ENCODE measurements around the gene SPHKAP. TPM values are rescaled to one million over a fixed set of nuclear protein-coding genes. Genes with fewer than 3 reads are reported as not detected.

Gene SPHKAP
- polyA plus RNA-seq, 1 of the 3 experiments (the other 2 are of a cell fraction), result not detected

DNA sequence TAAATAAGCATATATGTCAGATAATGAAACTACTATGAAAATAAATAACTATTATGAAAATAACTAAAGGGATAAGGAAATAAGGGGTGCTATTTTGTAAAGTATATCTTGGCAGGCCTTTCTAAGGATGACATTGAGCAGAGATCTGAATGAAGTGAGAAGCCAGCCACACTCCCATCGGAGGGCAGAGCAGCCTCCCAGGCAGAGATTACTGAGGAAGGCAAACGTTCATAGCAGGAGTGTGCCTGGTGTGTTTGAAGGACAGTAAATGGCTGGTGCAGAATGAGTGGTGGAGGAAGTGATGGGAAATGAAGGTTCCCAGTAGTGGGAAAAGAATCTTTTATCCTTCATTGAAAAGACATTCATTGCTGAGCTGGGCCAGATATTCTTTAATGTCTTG is 62.5 kb downstream of the SPHKAP start:
- H3K9me2 ChIP-seq, result no peaks in the 10 kb centered on the region
- ChIA-PET CTCF (no interaction called here), POLR2A (no interaction called here)
- H3K4me2 ChIP-seq, result no peak overlapping the region
- no peaks in the 10 kb centered on the region for H3F3A ChIP-seq (replicated peaks; ENCODE audit: insufficient read depth)
- no peaks in the 10 kb centered on the region for H3K36me3 ChIP-seq (replicated peaks in 1 of 2; ENCODE audit: control insufficient read depth in 1 of 2, insufficient read depth in 2 of 2, low read length in 1 of 2)
- H3K4me1 ChIP-seq (ENCODE audit: control insufficient read depth in 1 of 2, insufficient read depth in 2 of 2, low read depth in 1 of 2, low read length in 1 of 2), result no peaks in the 10 kb centered on the region
- H3K4me3 ChIP-seq (ENCODE audit: low read depth in 2 of 2, low read length in 1 of 2), result no peak overlapping the region
- DNase-seq, result no peak
- H3K27ac ChIP-seq (ENCODE audit: low read depth in 2 of 2, low read length in 1 of 2), result no peak overlapping the region
- H3K79me2 ChIP-seq (ENCODE audit: insufficient read depth), result no peaks in the 10 kb centered on the region
- no peaks in the 10 kb centered on the region for H4K20me1 ChIP-seq (ENCODE audit: insufficient read depth)
- H3K9ac ChIP-seq, result no peak overlapping the region
- H3K27me3 ChIP-seq (ENCODE audit: insufficient read depth), result no peaks in the 10 kb centered on the region
- no peak overlapping the region for H2AFZ ChIP-seq (ENCODE audit: low read depth)
- no peaks in the 10 kb centered on the region for H3K9me3 ChIP-seq
- TF ChIP-seq, protein P1, sequence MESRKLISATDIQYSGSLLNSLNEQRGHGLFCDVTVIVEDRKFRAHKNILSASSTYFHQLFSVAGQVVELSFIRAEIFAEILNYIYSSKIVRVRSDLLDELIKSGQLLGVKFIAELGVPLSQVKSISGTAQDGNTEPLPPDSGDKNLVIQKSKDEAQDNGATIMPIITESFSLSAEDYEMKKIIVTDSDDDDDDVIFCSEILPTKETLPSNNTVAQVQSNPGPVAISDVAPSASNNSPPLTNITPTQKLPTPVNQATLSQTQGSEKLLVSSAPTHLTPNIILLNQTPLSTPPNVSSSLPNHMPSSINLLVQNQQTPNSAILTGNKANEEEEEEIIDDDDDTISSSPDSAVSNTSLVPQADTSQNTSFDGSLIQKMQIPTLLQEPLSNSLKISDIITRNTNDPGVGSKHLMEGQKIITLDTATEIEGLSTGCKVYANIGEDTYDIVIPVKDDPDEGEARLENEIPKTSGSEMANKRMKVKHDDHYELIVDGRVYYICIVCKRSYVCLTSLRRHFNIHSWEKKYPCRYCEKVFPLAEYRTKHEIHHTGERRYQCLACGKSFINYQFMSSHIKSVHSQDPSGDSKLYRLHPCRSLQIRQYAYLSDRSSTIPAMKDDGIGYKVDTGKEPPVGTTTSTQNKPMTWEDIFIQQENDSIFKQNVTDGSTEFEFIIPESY (IDR thresholded peaks at IDR 0.05; ENCODE audit: borderline replicate concordance, low read depth), result no peak
- TF ChIP-seq RAD21 (IDR thresholded peaks at IDR 0.05; ENCODE audit: low read length), result no peak
- no peak for TF ChIP-seq FOXM1 (IDR thresholded peaks at IDR 0.05; ENCODE audit: low read depth)
- TF ChIP-seq, protein P2, sequence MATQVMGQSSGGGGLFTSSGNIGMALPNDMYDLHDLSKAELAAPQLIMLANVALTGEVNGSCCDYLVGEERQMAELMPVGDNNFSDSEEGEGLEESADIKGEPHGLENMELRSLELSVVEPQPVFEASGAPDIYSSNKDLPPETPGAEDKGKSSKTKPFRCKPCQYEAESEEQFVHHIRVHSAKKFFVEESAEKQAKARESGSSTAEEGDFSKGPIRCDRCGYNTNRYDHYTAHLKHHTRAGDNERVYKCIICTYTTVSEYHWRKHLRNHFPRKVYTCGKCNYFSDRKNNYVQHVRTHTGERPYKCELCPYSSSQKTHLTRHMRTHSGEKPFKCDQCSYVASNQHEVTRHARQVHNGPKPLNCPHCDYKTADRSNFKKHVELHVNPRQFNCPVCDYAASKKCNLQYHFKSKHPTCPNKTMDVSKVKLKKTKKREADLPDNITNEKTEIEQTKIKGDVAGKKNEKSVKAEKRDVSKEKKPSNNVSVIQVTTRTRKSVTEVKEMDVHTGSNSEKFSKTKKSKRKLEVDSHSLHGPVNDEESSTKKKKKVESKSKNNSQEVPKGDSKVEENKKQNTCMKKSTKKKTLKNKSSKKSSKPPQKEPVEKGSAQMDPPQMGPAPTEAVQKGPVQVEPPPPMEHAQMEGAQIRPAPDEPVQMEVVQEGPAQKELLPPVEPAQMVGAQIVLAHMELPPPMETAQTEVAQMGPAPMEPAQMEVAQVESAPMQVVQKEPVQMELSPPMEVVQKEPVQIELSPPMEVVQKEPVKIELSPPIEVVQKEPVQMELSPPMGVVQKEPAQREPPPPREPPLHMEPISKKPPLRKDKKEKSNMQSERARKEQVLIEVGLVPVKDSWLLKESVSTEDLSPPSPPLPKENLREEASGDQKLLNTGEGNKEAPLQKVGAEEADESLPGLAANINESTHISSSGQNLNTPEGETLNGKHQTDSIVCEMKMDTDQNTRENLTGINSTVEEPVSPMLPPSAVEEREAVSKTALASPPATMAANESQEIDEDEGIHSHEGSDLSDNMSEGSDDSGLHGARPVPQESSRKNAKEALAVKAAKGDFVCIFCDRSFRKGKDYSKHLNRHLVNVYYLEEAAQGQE (IDR thresholded peaks at IDR 0.05; ENCODE audit: low read depth, low read length), result no peak
- TF ChIP-seq, protein P3, sequence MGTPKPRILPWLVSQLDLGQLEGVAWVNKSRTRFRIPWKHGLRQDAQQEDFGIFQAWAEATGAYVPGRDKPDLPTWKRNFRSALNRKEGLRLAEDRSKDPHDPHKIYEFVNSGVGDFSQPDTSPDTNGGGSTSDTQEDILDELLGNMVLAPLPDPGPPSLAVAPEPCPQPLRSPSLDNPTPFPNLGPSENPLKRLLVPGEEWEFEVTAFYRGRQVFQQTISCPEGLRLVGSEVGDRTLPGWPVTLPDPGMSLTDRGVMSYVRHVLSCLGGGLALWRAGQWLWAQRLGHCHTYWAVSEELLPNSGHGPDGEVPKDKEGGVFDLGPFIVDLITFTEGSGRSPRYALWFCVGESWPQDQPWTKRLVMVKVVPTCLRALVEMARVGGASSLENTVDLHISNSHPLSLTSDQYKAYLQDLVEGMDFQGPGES (IDR thresholded peaks at IDR 0.05; ENCODE audit: low read depth, low read length), result no peak
- TF ChIP-seq EZH2phosphoT487 (IDR thresholded peaks at IDR 0.05; ENCODE audit: borderline replicate concordance, low read depth), result no peak
- TF ChIP-seq, protein P4, sequence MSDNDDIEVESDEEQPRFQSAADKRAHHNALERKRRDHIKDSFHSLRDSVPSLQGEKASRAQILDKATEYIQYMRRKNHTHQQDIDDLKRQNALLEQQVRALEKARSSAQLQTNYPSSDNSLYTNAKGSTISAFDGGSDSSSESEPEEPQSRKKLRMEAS (IDR thresholded peaks at IDR 0.05; ENCODE audit: low read depth), result no peak
- 0% methylated on average over 2 of the region's 2 CpGs for WGBS (ENCODE audit: low lambda C conversion rate)

DNA sequence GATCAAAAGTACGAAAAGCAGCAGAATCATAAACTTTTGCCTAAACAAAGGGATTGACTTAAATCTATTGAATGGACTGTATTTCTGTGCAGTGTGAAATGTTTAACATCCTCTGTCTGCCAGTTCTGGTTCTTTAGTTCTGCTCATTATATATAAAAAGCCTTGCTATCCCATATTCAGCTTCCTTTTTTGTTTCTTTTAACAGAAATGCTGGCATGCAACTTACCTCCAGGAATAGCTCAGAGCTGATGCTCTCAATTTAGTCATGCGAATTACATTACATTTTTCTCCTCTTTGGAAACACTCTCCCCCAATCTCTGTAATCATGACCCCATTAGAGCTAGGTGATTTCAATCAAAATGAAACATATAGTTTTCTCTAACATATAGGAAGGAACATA is 73.6 kb downstream of the SPHKAP start:
- no peak overlapping the region for H2AFZ ChIP-seq (ENCODE audit: low read depth)
- WGBS (ENCODE audit: low lambda C conversion rate), result 10% methylated on average over 2 of the region's 2 CpGs
- POLR2A ChIA-PET, result no interaction called here

More for the DNA sequence above, 73.6 kb downstream of the SPHKAP start:
- Histone ChIP-seq H4K20me1 (ENCODE audit: insufficient read depth) (no peaks in the 10 kb centered on the region), H3K4me3 (ENCODE audit: low read depth in 2 of 2, low read length in 1 of 2) (no peak overlapping the region), H3K27me3 (ENCODE audit: insufficient read depth) (no peaks in the 10 kb centered on the region; the same call in 1 of the 2 replicates), H3K9me3 (no peaks in the 10 kb centered on the region), H3K4me1 (ENCODE audit: control insufficient read depth in 1 of 2, insufficient read depth in 2 of 2, low read depth in 1 of 2, low read length in 1 of 2) (no peaks in the 10 kb centered on the region), H3K4me2 (no peak overlapping the region), H3K9me2 (no peaks in the 10 kb centered on the region), H3K79me2 (ENCODE audit: insufficient read depth) (no peaks in the 10 kb centered on the region), H3K9ac (no peak overlapping the region), H3K27ac (ENCODE audit: low read depth in 2 of 2, low read length in 1 of 2) (no peak overlapping the region), H3K36me3 (replicated peaks in 1 of 2; ENCODE audit: control insufficient read depth in 1 of 2, insufficient read depth in 2 of 2, low read length in 1 of 2) (no peaks in the 10 kb centered on the region), H3F3A (replicated peaks; ENCODE audit: insufficient read depth) (no peaks in the 10 kb centered on the region)
- TF ChIP-seq MXI1 (IDR thresholded peaks at IDR 0.05; ENCODE audit: low read depth, low read length), result no peak
- CTCF ChIA-PET, result no interaction called here
- DNase-seq, result no peak
